SKM-1 treated with dmso at 0.1 percent for 144 hours (cell line): ENCODE results near the gene TEDC2.
"Not testable (repeated sequence)": the region's sequence is repeated elsewhere in the genome, so short reads cannot be mapped to it uniquely, and the experiment has no call there.

Source experiments
- DNase-seq: peaks from one replicate; lab custom pipeline; 2025; ENCODE audit not compliant: unreplicated experiment; lab: John Stamatoyannopoulos, UW

Gene TEDC2

GRCh38 chr16:2437032-2437790 is 22.7 kb upstream of the TEDC2 start:
- DNase-seq: no peak

- no peak for DNase-seq
These were observed 21.8 kb upstream of the TEDC2 start for GRCh38 chr16:2438121-2438520.

- no peak for DNase-seq
These were observed 20.3 kb upstream of the TEDC2 start for GRCh38 chr16:2439598-2439997.

GRCh38 chr16:2441143-2441804 is 18.6 kb upstream of the TEDC2 start:
- not testable (repeated sequence) for DNase-seq

GRCh38 chr16:2443555-2443954 is 16.4 kb upstream of the TEDC2 start:
- no peak for DNase-seq

GRCh38 chr16:2447920-2448583 is 11.9 kb upstream of the TEDC2 start:
- no peak for DNase-seq

GRCh38 chr16:2449118-2449517 is 10.8 kb upstream of the TEDC2 start:
- DNase-seq: no peak

GRCh38 chr16:2450535-2450934 is 9.4 kb upstream of the TEDC2 start:
- no peak for DNase-seq

- no peak for DNase-seq
These were observed 8.9 kb upstream of the TEDC2 start for GRCh38 chr16:2450975-2451381.

- no peak for DNase-seq
These were observed 8.0 kb upstream of the TEDC2 start for GRCh38 chr16:2451851-2452320.

- no peak for DNase-seq
These were observed 7.3 kb upstream of the TEDC2 start for GRCh38 chr16:2452650-2453049.

- DNase-seq: no peak
These were observed 4.6 kb upstream of the TEDC2 start for GRCh38 chr16:2455081-2455845.

GRCh38 chr16:2456551-2457153 is 3.3 kb upstream of the TEDC2 start:
- DNase-seq: no peak

- DNase-seq: no peak
These were observed 2.6 kb upstream of the TEDC2 start for GRCh38 chr16:2457267-2457666.

GRCh38 chr16:2457946-2458345 is 2.0 kb upstream of the TEDC2 start:
- DNase-seq: no peak

- no peak for DNase-seq
These were observed 842 bp upstream of the TEDC2 start for GRCh38 chr16:2458887-2459646.

GRCh38 chr16:2460391-2460713 is 443 bp downstream of the TEDC2 start:
- no peak for DNase-seq

GRCh38 chr16:2460916-2461315 is 1.0 kb downstream of the TEDC2 start:
- no peak for DNase-seq

GRCh38 chr16:2462031-2462866 is 2.3 kb downstream of the TEDC2 start:
- DNase-seq: no peak
